ENCODE measurements around the gene COL1A1.

GRCh38 chr17:50196826-50197225, 4.6 kb downstream of the COL1A1 start:
- no peak for TF ChIP-seq ZNF8 (CRISPR knock-in tag; IDR thresholded peaks at IDR 0.05)
- TF ChIP-seq, protein P1, sequence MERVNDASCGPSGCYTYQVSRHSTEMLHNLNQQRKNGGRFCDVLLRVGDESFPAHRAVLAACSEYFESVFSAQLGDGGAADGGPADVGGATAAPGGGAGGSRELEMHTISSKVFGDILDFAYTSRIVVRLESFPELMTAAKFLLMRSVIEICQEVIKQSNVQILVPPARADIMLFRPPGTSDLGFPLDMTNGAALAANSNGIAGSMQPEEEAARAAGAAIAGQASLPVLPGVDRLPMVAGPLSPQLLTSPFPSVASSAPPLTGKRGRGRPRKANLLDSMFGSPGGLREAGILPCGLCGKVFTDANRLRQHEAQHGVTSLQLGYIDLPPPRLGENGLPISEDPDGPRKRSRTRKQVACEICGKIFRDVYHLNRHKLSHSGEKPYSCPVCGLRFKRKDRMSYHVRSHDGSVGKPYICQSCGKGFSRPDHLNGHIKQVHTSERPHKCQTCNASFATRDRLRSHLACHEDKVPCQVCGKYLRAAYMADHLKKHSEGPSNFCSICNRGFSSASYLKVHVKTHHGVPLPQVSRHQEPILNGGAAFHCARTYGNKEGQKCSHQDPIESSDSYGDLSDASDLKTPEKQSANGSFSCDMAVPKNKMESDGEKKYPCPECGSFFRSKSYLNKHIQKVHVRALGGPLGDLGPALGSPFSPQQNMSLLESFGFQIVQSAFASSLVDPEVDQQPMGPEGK (CRISPR knock-in tag; IDR thresholded peaks at IDR 0.05; ENCODE audit: borderline replicate concordance), result no peak
- TF ChIP-seq CREB5 (CRISPR knock-in tag; IDR thresholded peaks at IDR 0.05; ENCODE audit: low read depth), result no peak
- no peak for TF ChIP-seq SNAI2 (CRISPR knock-in tag; IDR thresholded peaks at IDR 0.05)
- no peak for TF ChIP-seq BACH2 (CRISPR knock-in tag; IDR thresholded peaks at IDR 0.05; ENCODE audit: borderline replicate concordance)
- no peak for TF ChIP-seq ZFP30 (CRISPR knock-in tag; IDR thresholded peaks at IDR 0.05)
- TF ChIP-seq ZC3H10 (CRISPR knock-in tag; IDR thresholded peaks at IDR 0.05), result no peak
- no peak for TF ChIP-seq RARB (CRISPR knock-in tag; IDR thresholded peaks at IDR 0.05)
- no peak for TF ChIP-seq ARNTL (CRISPR knock-in tag; IDR thresholded peaks at IDR 0.05; ENCODE audit: borderline replicate concordance, low read depth)
- TF ChIP-seq ZNF565 (CRISPR knock-in tag; conservative IDR thresholded peaks at IDR 0.05; ENCODE audit: low read depth), result no peak
- no peak for TF ChIP-seq ESRRG (CRISPR knock-in tag; IDR thresholded peaks at IDR 0.05)
- no peak for TF ChIP-seq TCF4 (CRISPR knock-in tag; IDR thresholded peaks at IDR 0.05; ENCODE audit: borderline replicate concordance)

Measured in SK-N-SH treated with all-trans-retinoic acid at 6 μM for 48 hours (cell line).